B cell (primary cell): ENCODE results near the gene ZBTB11. TPM values are rescaled to one million over a fixed set of nuclear protein-coding genes. Genes with fewer than 3 reads are reported as not detected.

Source experiments
- ATAC-seq: fragments of 200-7000 bp; cut with Tn5 transposase; one replicate; pipeline ENCODE4 v1.10.0; 2021; ENCODE audit warnings: low read depth, mild to moderate bottlenecking, moderate number of reproducible peaks, moderate library complexity
- CTCF ChIA-PET: fragments of 350-600 bp; sonication (Branson Sonifier 250); formaldehyde crosslinking; loops from one replicate; lab custom pipeline; 2021; ENCODE audit warnings: antibody characterized with exemption, inconsistent platforms; lab: Charles Lee
- POLR2A ChIA-PET: fragments of 350-600 bp; sonication (Branson Sonifier 250); formaldehyde crosslinking; loops from one replicate; lab custom pipeline; 2021; ENCODE audit warnings: antibody characterized with exemption; lab: Charles Lee
- DNase-seq: peaks from one replicate; pipeline ENCODE4 v3.0.0; 2013
- H2AFZ ChIP-seq: 2 replicates; pipeline ENCODE4 v1.6.1; 2012; ENCODE audit warnings: mild to moderate bottlenecking, low read depth, low read length; ENCODE audit not compliant: insufficient read depth, poor library complexity, severe bottlenecking
- H3K27ac ChIP-seq, 2 donors: 1 replicate in 1 of 2; 2 replicates in 1 of 2; pipeline ENCODE4 v1.5.1; 2012 to 2013; ENCODE audit warnings: low read length in 2 of 2, mild to moderate bottlenecking in 2 of 2, moderate library complexity in 1 of 2
- H3K27me3 ChIP-seq, 4 experiments: fragments of 200-600 bp in 1 of 4; sonication (generic) in 1 of 4; replicated peaks in 1 of 4; 1 replicate in 2 of 4; 2 replicates in 2 of 4; pipeline versions ENCODE4 v1.6.1 to v1.7.0; 2013 to 2016; ENCODE audit warnings: low read length in 3 of 4, mild to moderate bottlenecking in 2 of 4, mixed read lengths in 1 of 4, moderate library complexity in 1 of 4; ENCODE audit not compliant: insufficient read depth in 4 of 4, control insufficient read depth in 3 of 4; ENCODE audit errors: control extremely low read depth in 1 of 4
- H3K36me3 ChIP-seq, 2 experiments: replicated peaks in 1 of 2; 1 replicate in 1 of 2; 2 replicates in 1 of 2; pipeline versions ENCODE4 v1.6.1 to v1.7.1; 2013; ENCODE audit warnings: low read length in 1 of 2; ENCODE audit not compliant: insufficient read depth in 2 of 2, control insufficient read depth in 1 of 2; ENCODE audit errors: control extremely low read depth in 1 of 2, extremely low read depth in 1 of 2
- H3K4me1 ChIP-seq, 2 donors: fragments of 200-600 bp in 1 of 2; sonication (generic) in 1 of 2; 1 replicate in 1 of 2; 2 replicates in 1 of 2; pipeline versions ENCODE4 v1.5.1 to v1.6.1; 2013 to 2017; ENCODE audit warnings: low read length in 2 of 2; ENCODE audit not compliant: control insufficient read depth in 2 of 2, insufficient read depth in 2 of 2
- H3K4me2 ChIP-seq: replicated peaks from 2 replicates; pipeline ENCODE3; 2012; ENCODE audit warnings: mild to moderate bottlenecking, low read depth, low read length; ENCODE audit not compliant: poor library complexity, severe bottlenecking
- H3K4me3 ChIP-seq, 5 experiments: fragments of 200-600 bp in 1 of 5; sonication (generic) in 1 of 5; 1 replicate in 3 of 5; 2 replicates in 2 of 5; pipeline versions ENCODE4 v1.5.1 to v1.7.0; 2011 to 2016; ENCODE audit warnings: low read length in 4 of 5, mild to moderate bottlenecking in 4 of 5, low read depth in 2 of 5, control low read depth in 1 of 5, moderate library complexity in 1 of 5; ENCODE audit not compliant: insufficient read depth in 1 of 5; ENCODE audit errors: control extremely low read depth in 1 of 5, extremely low read depth in 1 of 5
- H3K79me2 ChIP-seq: fragments of 200-600 bp; sonication (generic); one replicate; pipeline ENCODE4 v1.6.0; 2016; ENCODE audit warnings: low read length; ENCODE audit not compliant: control insufficient read depth, insufficient read depth
- H3K9ac ChIP-seq: fragments of 200-600 bp; sonication (generic); 2 replicates; pipeline ENCODE4 v1.6.1; 2017; ENCODE audit warnings: mild to moderate bottlenecking, low read length, moderate library complexity
- H3K9me3 ChIP-seq, 3 donors: one replicate each; pipeline versions ENCODE4 v1.6.1 to v1.7.1; 2013; ENCODE audit warnings: low read length in 2 of 3; ENCODE audit not compliant: control insufficient read depth in 2 of 3, insufficient read depth in 1 of 3; ENCODE audit errors: control extremely low read depth in 1 of 3
- H4K20me1 ChIP-seq: 2 replicates; pipeline ENCODE4 v1.6.0; 2012; ENCODE audit warnings: mild to moderate bottlenecking, low read length; ENCODE audit not compliant: insufficient read depth, control insufficient read depth, poor library complexity, severe bottlenecking
- H3K27ac Mint-ChIP-seq: one replicate; pipeline ENCODE4 v1.8.0; 2021; ENCODE audit warnings: mixed read lengths
- H3K27me3 Mint-ChIP-seq: one replicate; pipeline ENCODE4 v1.8.0; 2021; ENCODE audit warnings: mixed read lengths
- H3K4me1 Mint-ChIP-seq: one replicate; pipeline ENCODE4 v1.8.0; 2021; ENCODE audit warnings: mixed read lengths
- H3K4me3 Mint-ChIP-seq: one replicate; pipeline ENCODE4 v1.8.0; 2021; ENCODE audit warnings: mixed read lengths
- H3K9me3 Mint-ChIP-seq: one replicate; pipeline ENCODE4 v1.8.0; 2022; ENCODE audit warnings: mixed read lengths; ENCODE audit not compliant: insufficient read depth
- CTCF ChIP-seq: fragments of 200-600 bp; IDR thresholded peaks from one replicate; pipeline ENCODE4 v1.8.0; 2022; ENCODE audit warnings: antibody characterized with exemption, mild to moderate bottlenecking
- EZH2 ChIP-seq: IDR thresholded peaks from 2 replicates; pipeline ENCODE4 v1.6.1; 2012; ENCODE audit warnings: borderline replicate concordance, low read depth, mild to moderate bottlenecking, moderate library complexity, low read length; ENCODE audit not compliant: insufficient read depth, poor library complexity, severe bottlenecking
- WGBS: methylation state at CpG from one replicate; pipeline ENCODE4 v1.1.5; 2013; ENCODE audit warnings: missing lambda C conversion rate; ENCODE audit not compliant: insufficient coverage; 5-methylcytosine and 5-hydroxymethylcytosine counted together
- intact Hi-C: fragments of 100-400 bp; cut with micrococcal nuclease; formaldehyde crosslinking; loops from one replicate; pipeline ENCODE4 v1.10.0; 2022
- polyA plus RNA-seq: library from polyadenylated mRNA; depleted of rRNA; stranded (reverse); fragments of >200 nt; gene quantifications from 2 replicates; pipeline ENCODE4 v1.2.3, GENCODE V29; 2012
- total RNA-seq, 2 donors: library from RNA; stranded (reverse); fragments of 120-200 nt in 1 of 2; gene quantifications; 1 replicate in 1 of 2; 2 replicates in 1 of 2; pipeline versions ENCODE4 v1.2.3 to v1.2.4, GENCODE V29; 2013 to 2022

ZBTB11 gene
- total and polyA plus RNA-seq, 2 donors (not counting 1 experiment from before 2014, with no cell fraction given), result 16.3 to 42.6 TPM

- H3K27me3 ChIP-seq, result no peaks in the 10 kb centered on the region
- no peak overlapping the region for H3K27ac Mint-ChIP-seq
- H3K4me3 Mint-ChIP-seq, result no peak overlapping the region
- CTCF ChIA-PET, result no interaction called here
- H3K36me3 ChIP-seq, result no peaks in the 10 kb centered on the region
- no peaks in the 10 kb centered on the region for H3K4me1 Mint-ChIP-seq
- TF ChIP-seq CTCF, result no peak
- TF ChIP-seq EZH2, result no peak
- H3K79me2 ChIP-seq, result no peaks in the 10 kb centered on the region
- DNase-seq (no peak), ATAC-seq (no peak)
- POLR2A ChIA-PET, result no interaction called here
- intact Hi-C loops, result no loop called here
- H4K20me1 ChIP-seq, result no peaks in the 10 kb centered on the region
- H3K9ac ChIP-seq, result no peak overlapping the region
- H3K27me3 Mint-ChIP-seq, result no peaks in the 10 kb centered on the region
- WGBS, result 100% methylated on average over 2 of the region's 2 CpGs
- no peak overlapping the region for H2AFZ ChIP-seq
- H3K27ac ChIP-seq, result no peak overlapping the region
- no peak overlapping the region for H3K4me3 ChIP-seq
- H3K4me1 ChIP-seq, result no peaks in the 10 kb centered on the region
- peaks cover 0 to 7% (median 1%) of the 10 kb centered on the region in 3 donors for H3K9me3 ChIP-seq
- H3K9me3 Mint-ChIP-seq, result no peaks in the 10 kb centered on the region
- no peak overlapping the region for H3K4me2 ChIP-seq
Observed at GRCh38 chr3:101624857-101625256, 52.1 kb downstream of the ZBTB11 start.

GRCh38 chr3:101623656-101624055, 53.3 kb downstream of the ZBTB11 start:
- intact Hi-C loops, result no loop called here
- no peaks in the 10 kb centered on the region for H4K20me1 ChIP-seq
- no peak overlapping the region for H3K4me2 ChIP-seq
- Mint-ChIP-seq H3K4me3 (no peak overlapping the region), H3K27me3 (no peaks in the 10 kb centered on the region), H3K4me1 (no peaks in the 10 kb centered on the region), H3K27ac (no peak overlapping the region), H3K9me3 (peaks cover 4% of the 10 kb centered on the region)
- H3K9me3 ChIP-seq, result peaks cover 0 to 11% (median 1%) of the 10 kb centered on the region in 3 donors
- ChIA-PET CTCF (no interaction called here), POLR2A (no interaction called here)
- ATAC-seq, result no peak
- H3K79me2 ChIP-seq, result no peaks in the 10 kb centered on the region
- no CpG with 5 or more reads among the region's 1 CpG for WGBS
- H2AFZ ChIP-seq, result no peak overlapping the region
- H3K9ac ChIP-seq, result no peak overlapping the region
- H3K4me1 ChIP-seq, result no peaks in the 10 kb centered on the region
- no peaks in the 10 kb centered on the region for H3K27me3 ChIP-seq
- TF ChIP-seq CTCF (no peak), EZH2 (no peak)
- H3K4me3 ChIP-seq, result no peak overlapping the region
- H3K36me3 ChIP-seq, result no peaks in the 10 kb centered on the region
- DNase-seq, result no peak
- no peak overlapping the region for H3K27ac ChIP-seq
